ENCODE measurements around the gene SEMA5A.

Gene SEMA5A

DNA sequence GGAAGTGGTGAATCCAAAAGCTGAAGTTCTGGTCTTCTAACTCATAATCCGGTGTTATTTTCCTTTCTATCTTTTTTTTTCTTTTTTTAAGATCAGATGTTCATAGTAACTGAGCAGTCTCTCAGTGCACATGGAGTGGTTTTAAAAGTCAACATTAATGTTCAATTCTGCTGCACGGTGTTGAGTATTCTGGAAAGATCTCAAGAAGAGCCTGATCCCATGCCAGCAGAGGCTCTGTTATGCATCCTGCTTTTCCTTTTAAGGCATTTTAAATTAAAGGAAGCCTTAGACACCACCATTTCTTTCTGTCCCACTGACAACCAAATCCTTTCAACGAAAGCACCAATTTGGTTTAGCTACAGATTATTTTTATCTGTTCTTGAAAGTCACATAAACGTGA lies 33.4 kb downstream of the SEMA5A start:
- no peak for DNase-seq (ENCODE audit: low read depth)

GRCh38 chr5:9507974-9508373 lies 37.9 kb downstream of the SEMA5A start:
- no peak for DNase-seq (ENCODE audit: low read depth)

- no peak for DNase-seq (ENCODE audit: low read depth)
Observed at GRCh38 chr5:9505225-9505624, 40.6 kb downstream of the SEMA5A start.

GRCh38 chr5:9502864-9503263 lies 43.0 kb downstream of the SEMA5A start:
- no peak for DNase-seq (ENCODE audit: low read depth)

- no peak for DNase-seq (ENCODE audit: low read depth)
Observed at GRCh38 chr5:9502050-9502834, 43.6 kb downstream of the SEMA5A start.

GRCh38 chr5:9500625-9501024 lies 45.2 kb downstream of the SEMA5A start:
- no peak for DNase-seq (ENCODE audit: low read depth)

DNA sequence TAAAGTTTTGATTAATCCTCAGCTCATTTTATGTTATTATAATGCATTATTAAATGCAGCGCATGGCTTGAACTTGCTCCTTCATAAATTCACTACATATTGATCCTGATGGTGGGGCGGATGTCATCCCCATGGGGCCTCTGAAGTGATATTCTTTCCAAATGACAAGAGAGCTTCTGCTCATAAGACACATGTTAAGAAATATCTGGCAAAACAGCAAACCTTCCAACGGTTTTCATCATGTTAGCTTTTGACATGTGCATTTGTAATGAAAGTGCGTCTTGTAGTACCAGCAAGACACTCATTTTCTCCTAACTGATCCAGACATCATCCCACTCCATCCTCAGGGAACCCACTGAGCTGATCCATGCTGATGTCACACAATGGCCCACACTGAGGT lies 45.7 kb downstream of the SEMA5A start:
- DNase-seq (ENCODE audit: low read depth) = no peak

- no peak for DNase-seq (ENCODE audit: low read depth)
Observed at GRCh38 chr5:9499498-9499876, 46.4 kb downstream of the SEMA5A start.

DNA sequence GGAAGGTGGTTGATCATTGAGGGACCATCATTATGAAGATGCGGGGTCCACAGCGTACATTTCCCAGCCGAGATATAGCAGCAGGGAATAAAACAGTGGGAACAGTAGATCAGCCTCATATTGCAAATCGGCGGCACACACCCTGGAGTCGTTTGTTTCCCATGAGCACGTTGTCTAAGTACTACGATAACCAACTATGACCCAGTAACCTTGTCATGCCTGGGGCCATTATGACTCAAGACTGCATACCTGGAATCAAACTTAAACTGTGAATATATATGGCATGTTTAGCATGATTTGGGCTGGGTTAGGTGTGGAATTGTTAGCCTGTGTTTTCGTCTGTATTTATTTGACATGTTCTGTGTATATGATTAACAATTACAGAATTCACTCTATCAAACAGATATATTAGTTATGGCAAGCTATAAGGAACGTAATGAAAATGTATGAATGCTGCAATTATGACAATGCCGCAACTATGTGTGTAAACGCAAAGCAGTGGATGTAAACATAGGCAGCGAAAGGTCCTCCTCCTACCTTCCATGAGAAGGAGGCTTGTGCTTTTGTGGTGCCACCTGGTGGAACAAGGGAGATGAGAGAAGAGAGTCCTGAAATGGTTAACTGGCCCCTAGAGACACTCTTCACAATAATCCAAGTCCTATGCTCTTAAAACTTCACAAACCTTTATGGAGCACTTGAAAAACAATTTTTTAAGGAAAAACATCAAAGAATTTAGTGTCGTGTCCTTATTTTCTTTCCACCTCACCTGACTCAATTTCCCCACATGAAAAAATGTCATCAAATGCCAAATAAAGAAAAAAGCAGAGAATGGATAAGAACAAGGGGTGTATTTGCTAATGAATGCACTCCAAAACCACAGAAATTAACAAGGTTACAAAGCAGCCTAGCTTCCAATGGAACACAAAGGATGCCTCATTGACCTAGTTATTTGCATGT lies 47.1 kb downstream of the SEMA5A start:
- no peak for DNase-seq (ENCODE audit: low read depth)

DNA sequence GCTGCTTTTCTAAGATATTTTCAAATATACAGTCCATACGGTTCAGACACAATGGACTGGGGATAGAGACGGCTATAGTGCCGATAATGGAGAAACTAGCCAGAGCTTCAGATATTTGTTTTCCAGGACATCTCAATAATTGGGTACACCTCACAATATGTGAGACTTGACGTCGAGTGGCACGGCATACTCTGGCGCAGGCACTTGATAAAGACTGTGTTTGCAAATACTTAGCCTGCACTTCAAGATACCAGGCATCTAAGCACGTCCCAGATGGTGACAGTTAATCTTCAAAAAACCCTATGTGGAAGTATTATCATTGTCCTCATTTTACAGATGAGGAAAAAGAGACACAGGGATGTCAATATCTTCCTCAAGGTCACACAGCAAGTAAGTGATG lies 48.5 kb downstream of the SEMA5A start:
- no peak for DNase-seq (ENCODE audit: low read depth)

- DNase-seq (ENCODE audit: low read depth) = no peak
Observed at GRCh38 chr5:9496801-9497200, 49.1 kb downstream of the SEMA5A start.

GRCh38 chr5:9495121-9495520 lies 50.8 kb downstream of the SEMA5A start:
- no peak for DNase-seq (ENCODE audit: low read depth)

GRCh38 chr5:9494301-9494700 lies 51.6 kb downstream of the SEMA5A start:
- no peak for DNase-seq (ENCODE audit: low read depth)

GRCh38 chr5:9490494-9491097 lies 55.3 kb downstream of the SEMA5A start:
- DNase-seq (ENCODE audit: low read depth) = no peak

GRCh38 chr5:9483779-9484178 lies 62.1 kb downstream of the SEMA5A start:
- no peak for DNase-seq (ENCODE audit: low read depth)

DNA sequence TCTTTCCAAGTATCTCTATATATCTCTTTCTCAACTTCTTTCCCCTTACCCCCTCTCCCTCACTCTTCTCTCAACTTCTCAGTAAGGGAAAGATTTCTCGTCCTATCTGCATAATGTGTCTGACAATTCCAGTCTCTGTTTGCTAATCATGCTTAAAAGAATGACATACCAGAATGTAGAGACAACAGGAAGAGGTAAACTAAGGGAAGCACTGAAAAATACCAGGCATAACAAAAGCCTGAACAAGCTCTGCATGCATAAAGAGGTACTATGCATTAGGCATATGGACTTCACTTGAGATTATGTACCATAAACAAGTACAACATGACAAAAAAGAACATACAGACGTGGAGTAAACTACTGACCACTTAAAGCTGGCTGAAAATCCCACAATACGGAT lies 62.6 kb downstream of the SEMA5A start:
- DNase-seq (ENCODE audit: low read depth) = no peak

DNA sequence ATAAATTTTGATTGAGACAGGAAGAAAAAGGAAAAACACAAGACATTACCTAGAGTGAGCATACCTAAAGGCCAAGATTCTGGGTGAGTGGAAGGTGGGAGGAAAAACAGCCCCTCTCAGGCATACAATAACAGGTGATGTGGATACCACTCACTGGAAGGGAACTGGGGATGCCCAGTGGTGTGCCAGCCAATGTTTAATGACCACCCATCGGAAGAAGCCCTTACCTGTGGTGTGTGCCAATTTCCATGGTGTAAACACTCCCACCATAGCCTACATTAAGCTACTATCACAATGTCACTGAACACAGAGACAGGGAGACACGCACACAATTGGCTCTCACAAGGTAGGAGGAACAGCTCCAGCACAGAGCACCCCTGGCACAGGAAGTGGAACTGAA lies 63.5 kb downstream of the SEMA5A start:
- DNase-seq (ENCODE audit: low read depth) = no peak

- no peak for DNase-seq (ENCODE audit: low read depth)
Observed at GRCh38 chr5:9480499-9480898, 65.4 kb downstream of the SEMA5A start.

GRCh38 chr5:9479990-9480389 lies 65.9 kb downstream of the SEMA5A start:
- no peak for DNase-seq (ENCODE audit: low read depth)

DNA sequence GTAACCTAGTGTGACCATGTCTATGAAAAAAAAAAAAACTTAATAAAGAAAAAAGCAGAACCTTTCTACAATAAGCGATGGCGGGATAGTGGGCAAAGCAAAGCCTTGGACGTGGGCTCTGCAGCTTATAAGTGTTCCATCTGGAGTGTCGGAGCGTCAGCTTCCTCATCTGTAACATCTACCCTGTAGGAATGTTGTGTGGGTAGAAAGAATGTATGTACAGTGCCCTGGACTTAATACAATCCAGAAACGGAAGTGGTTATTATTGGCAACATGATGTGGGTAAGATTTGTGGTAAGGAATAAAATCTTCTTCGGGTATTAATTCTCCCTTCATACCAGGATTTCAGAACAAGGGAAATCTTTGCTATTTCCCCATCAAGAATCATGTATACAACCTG lies 66.5 kb downstream of the SEMA5A start:
- no peak for DNase-seq (ENCODE audit: low read depth)

- no peak for DNase-seq (ENCODE audit: low read depth)
Observed at GRCh38 chr5:9477537-9477936, 68.3 kb downstream of the SEMA5A start.

- no peak for DNase-seq (ENCODE audit: low read depth)
Observed at GRCh38 chr5:9474219-9475002, 71.5 kb downstream of the SEMA5A start.
